ENCODE data around the gene CCDC88A.
"Not testable (repeated sequence)": the region's sequence is repeated elsewhere in the genome, so short reads cannot be mapped to it uniquely, and the experiment has no call there.

Gene CCDC88A

GRCh38 chr2:55365303-55365702, 54.4 kb downstream of the CCDC88A start:
- no peak for DNase-seq

GRCh38 chr2:55364189-55365055, 55.2 kb downstream of the CCDC88A start:
- no peak for DNase-seq

DNA sequence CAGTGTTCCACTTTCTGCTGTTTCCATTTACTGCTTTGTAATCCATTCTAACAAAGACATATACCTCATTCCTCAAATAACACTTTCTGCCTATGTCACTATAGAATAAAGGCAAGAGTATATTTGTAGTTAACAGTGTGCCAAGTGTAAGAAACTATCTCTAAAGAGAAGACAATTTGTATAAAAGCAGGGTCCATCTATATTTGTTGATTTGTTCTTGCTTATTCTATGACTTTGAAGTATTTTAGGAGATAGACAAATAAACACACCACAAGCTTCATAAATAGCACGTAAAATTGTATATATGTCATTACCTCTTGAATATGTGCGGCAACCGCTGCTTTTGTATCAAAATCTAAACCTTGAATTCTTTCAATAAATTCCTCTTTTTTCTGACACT, 56.0 kb downstream of the CCDC88A start:
- DNase-seq, result no peak

DNA sequence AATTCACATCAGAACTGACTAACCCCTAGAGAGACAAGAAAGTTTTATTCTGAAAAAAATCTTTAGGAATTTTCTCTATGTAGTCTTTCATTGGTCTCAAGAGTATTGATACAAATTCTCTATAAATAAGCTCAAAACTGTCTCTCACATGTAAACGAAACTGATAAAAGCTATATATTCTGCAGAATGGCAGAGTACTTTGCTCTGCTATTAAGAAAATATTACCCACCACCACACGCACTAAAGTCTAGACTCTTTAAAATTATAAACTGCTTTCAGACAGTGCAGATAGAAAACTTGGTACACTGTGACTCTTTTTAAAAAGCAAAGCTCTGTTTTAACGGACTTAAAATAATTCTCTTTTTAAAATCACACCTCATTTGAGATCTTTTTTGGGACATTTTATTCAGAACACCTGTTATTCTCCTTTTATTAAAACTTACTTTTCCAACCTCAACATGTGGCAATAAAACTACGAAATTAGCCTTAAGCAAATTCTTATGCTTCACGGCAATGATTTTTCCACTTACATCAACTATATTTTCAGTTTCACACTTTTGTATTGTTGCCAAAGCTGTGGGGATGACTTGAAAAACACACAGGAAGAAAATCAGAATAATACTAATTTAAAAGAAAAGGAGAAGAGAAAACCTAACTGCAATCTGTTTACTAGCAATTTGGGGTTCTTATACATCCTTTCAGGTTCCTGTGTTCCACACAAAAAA, 58.0 kb downstream of the CCDC88A start:
- no peak for DNase-seq

DNA sequence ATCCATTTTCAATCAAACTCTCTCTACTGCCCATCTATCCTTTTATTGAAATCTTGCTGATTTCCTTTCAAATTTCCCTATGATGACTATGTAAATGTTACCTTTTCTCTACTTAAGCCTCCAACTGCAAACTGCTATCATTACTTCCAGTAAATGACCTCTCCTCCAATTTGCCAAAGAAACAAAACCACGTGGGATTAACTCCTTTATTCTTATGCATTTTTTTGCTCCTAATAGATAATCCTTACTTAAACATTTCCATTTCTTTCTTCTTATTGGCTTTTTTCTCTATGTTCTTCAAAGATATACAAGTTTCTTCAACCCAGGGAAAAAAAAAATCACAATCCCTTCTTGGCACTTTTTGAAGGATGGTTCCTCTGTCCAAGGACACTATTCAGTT, 61.2 kb downstream of the CCDC88A start:
- no peak for DNase-seq

- DNase-seq, result no peak
Observed at GRCh38 chr2:55357927-55358326, 61.7 kb downstream of the CCDC88A start.

GRCh38 chr2:55357164-55357563, 62.5 kb downstream of the CCDC88A start:
- DNase-seq, result no peak

DNA sequence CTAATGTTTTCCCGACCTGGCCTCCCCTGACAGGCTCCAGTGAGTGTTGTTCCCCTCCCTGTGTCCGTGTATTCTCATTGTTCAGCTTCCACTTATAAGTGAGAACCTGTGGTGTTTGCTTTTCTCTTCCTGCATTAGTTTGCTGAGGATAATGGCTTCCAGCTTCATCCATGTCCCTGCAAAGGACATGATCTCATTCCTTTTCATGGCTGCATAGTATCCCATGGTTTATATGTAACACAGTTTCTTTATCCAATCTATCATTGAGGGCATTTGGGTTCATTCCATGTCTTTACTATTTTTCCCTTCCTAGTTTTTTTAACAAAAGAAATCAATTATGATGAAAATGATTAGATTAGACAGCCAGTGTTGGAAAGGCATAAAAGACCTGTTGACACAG, 63.5 kb downstream of the CCDC88A start:
- DNase-seq, result not testable (repeated sequence)

GRCh38 chr2:55355451-55355850, 64.2 kb downstream of the CCDC88A start:
- no peak for DNase-seq

DNA sequence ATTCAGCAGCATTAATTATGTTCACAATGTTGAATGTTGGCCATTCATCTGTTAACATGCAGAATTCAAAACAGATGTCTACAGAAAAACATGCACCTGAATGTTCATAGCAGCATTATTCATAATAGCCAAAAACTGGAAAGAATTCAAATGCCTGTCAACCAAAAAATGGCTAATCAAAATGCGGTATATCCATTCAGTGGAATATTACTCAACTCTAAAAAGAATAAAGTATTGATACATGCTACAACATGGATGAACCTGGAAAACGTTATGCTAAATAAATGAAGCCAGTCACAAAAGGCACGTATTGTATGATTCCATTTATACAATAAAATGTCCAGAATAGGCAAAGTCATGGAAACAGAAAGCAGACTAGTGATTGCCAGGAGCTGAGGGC, 68.0 kb downstream of the CCDC88A start:
- no peak for DNase-seq

GRCh38 chr2:55345064-55345463, 74.6 kb downstream of the CCDC88A start:
- DNase-seq, result no peak

- no peak for DNase-seq
Observed at GRCh38 chr2:55338268-55338667, 81.4 kb downstream of the CCDC88A start.

- DNase-seq, result no peak
Observed at GRCh38 chr2:55334728-55335127, 84.9 kb downstream of the CCDC88A start.

DNA sequence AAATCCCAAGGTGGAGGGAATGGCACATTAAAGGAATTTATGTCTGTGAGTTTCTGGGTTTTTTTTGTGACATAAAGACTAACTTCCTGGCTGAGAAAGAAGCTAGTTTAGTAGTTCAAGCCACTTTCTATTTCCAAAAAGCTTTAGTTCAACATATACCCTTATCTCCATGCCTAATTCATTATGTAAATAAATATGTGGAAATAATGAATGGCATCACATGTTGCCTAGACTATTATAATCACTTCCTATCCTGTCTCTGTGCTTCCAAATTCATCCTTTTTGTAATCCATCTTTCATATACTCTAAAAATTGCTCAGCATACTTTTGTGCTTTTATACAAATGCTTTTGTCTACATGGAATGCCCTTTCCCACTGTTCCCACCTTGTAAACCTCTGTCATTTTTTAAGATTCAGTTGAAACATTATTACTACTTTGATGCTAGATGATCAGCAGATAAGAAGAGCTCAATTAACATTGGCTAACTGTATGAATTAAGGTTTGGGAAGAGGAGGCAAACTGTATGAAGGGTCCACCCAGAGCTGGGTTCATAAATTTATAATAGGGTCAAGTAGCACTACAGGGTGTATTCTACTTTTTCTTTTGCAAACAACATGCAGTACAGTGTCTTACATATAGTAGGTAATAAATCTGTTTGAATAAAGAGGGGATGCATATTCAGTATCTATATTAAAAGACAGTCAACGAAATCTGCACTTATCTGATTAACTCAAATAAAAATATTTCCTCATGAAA, 88.9 kb downstream of the CCDC88A start:
- DNase-seq, result no peak

- DNase-seq, result no peak
Observed at GRCh38 chr2:55327470-55328230, 92.0 kb downstream of the CCDC88A start.

- no peak for DNase-seq
Observed at GRCh38 chr2:55314985-55315384, 104.7 kb downstream of the CCDC88A start.

GRCh38 chr2:55311444-55311870, 108.2 kb downstream of the CCDC88A start:
- no peak for DNase-seq

GRCh38 chr2:55309446-55309845, 110.2 kb downstream of the CCDC88A start:
- no peak for DNase-seq

DNA sequence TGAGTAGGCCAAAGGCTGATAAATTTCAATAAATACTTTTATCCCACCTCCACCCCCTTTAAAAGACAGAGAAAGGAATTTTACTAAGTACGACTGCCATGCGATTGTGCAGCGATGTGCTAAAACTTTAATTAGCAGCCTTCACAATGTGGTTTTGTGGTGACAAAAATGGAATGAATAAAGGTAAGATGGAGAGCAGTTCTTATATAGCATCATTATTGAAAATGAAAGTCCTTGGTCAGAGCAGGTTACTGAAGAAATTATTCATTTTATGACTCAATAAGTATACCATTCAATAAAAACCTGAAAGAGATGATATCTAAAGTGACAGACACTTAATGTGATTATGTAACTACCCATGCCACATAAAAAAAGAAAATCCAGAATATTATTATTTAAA, 117.4 kb downstream of the CCDC88A start:
- no peak for DNase-seq

DNA sequence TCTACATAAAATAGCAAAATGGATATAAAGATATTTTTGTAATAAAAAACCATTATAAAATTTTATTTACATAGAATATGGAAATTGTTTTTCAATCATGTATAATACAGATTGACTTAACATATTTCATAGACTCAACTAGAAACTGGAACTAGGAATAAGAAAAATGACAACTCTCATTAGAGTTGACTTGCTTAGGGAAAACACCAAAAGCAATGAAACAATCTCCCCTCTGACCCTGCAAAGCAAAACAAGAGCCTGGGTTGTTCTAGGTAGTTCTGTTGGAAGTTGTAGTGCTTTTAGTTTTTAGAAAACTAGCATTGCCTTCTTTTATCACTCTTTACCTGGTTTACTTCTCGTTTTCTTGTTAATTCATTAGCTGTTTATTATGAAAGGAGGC, 118.4 kb downstream of the CCDC88A start:
- DNase-seq, result no peak

DNA sequence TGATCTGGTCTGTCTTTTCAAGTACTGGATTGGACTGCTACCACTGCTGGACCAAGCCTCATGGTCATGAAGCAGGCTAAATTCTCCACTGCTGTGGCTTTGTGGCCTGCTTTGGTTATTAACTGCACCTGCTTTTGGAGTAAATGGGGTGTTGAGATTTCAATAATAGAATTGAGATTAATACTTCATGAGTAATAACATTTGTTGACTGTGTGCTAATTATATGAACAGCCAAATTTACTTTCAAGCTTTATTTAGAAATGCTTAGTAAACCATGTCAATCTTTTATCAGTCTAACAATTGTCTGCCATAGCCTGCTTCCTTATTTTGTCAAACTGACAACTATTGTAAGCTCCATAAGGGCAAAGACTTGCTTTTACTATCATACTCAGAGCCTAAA, 123.3 kb downstream of the CCDC88A start:
- DNase-seq, result no peak

DNA sequence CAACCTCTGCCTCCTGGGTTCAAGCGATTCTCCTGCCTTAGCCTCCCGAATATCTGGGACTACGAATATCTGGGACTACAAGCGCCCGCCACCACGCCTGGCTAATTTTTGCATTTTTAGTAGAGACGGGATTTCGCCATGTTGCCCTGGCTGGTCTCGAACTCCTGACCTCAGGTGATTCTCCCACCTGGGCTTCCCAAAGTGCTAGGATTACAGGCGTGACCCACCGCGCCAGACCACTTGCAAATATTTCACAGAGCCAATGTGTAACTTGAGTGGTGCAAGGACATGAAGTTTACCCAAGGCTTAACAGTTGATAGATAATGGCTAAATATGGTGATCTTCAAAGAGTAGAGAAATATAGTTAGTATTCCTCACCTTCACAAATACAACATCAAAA, 136.6 kb downstream of the CCDC88A start:
- DNase-seq, result no peak

Measured in activated CD4-positive, CD25-positive, alpha-beta regulatory T cell treated with anti-CD3 and anti-CD28 coated beads, Interleukin-2, amount 50 U/mL, for 72 hours (primary cell).